ENCODE data around the gene CCNQ.

- TF ChIP-seq CTCF (conservative IDR thresholded peaks at IDR 0.05 in 1 of 2, IDR thresholded peaks at IDR 0.05 in 1 of 2; ENCODE audit: extremely low read depth in 1 of 2, insufficient read depth in 1 of 2, low read depth in 1 of 2, low read length in 2 of 2) (no peak), EZH2 (IDR thresholded peaks at IDR 0.05; ENCODE audit: borderline replicate concordance, low read length) (no peak)
Observed at GRCh38 chrX:153583433-153583832, 15.5 kb downstream of the CCNQ start.

All from mammary epithelial cell (primary cell).